ENCODE data around the gene FEZ2. TPM values are rescaled to one million over a fixed set of nuclear protein-coding genes. Genes with fewer than 3 reads are reported as not detected.

Gene FEZ2
- total and polyA plus RNA-seq, 2 donors (not counting 3 experiments of a cell fraction or from before 2014, with no cell fraction given): 41.2 to 72.4 TPM

DNA sequence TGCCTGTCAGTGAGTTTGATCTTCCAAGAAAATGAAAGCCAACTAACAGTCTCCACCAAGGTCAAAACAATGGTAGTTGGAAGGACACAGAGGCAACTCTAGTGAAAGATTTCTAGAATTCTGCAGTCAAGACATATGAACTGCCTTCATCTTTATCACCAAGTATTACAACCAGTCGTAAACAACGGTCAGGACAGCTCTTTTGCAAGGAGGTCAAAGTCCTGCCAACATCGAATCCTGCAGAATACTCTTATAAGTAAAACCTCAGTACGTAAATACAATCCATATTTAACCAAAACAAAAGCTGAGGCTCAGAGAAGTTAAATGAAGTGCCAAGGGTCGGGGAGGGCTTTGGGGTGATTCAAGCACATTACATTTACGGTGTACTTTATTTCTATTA, 3.1 kb downstream of the FEZ2 start:
- dilution Hi-C loops (cut with MboI; ENCODE audit: extremely low pct_ligation_motif_present, low sequenced_read_pairs): no loop called here
- DNase-seq (ENCODE audit: low read depth, low spot score): no peak
- no peak overlapping the region for H2AFZ ChIP-seq (ENCODE audit: low read depth, low read length)
- no peak for FAIRE-seq
- H3K27ac ChIP-seq (ENCODE audit: insufficient read depth, low read depth, low read length): no peak overlapping the region
- no peak overlapping the region for H3K4me2 ChIP-seq (ENCODE audit: insufficient read depth, low read length)
- BruUV-seq (replicated peaks): no TSS peak
- H3K4me3 ChIP-seq (replicated peaks in 1 of 3; ENCODE audit: insufficient read depth in 1 of 3, low read depth in 1 of 3, low read length in 3 of 3): no peak overlapping the region
- TF ChIP-seq MAX (IDR thresholded peaks at IDR 0.05; ENCODE audit: insufficient read depth, insufficient read length): no peak
- TF ChIP-seq CTCF (IDR thresholded peaks at IDR 0.05; ENCODE audit: extremely low read depth in 1 of 2, insufficient read depth in 1 of 2, low read depth in 1 of 2, low read length in 2 of 2): no peak
- no peak for TF ChIP-seq FOS (IDR thresholded peaks at IDR 0.05; ENCODE audit: borderline replicate concordance, insufficient read depth, low read length)
- TF ChIP-seq POLR2A (IDR thresholded peaks at IDR 0.05; ENCODE audit: low read depth, low read length): no peak
- no peak for TF ChIP-seq MYC (IDR thresholded peaks at IDR 0.05; ENCODE audit: low read depth, low read length)
- no peak for TF ChIP-seq JUN (IDR thresholded peaks at IDR 0.05; ENCODE audit: borderline replicate concordance, insufficient read depth, insufficient read length, low read depth)
- CTCF ChIA-PET: interaction anchor here (1.5 kb wide), 1 partner anchor 61 kb away, joined by 3 read pairs; no protein-coding TSS in a partner anchor
- peaks cover 22% of the 10 kb centered on the region for H3K4me1 ChIP-seq (ENCODE audit: control insufficient read depth, extremely low read depth, insufficient read depth, low read length)
- intact Hi-C loops (cut with micrococcal nuclease): no loop called here
- no peaks in the 10 kb centered on the region for H3K27me3 ChIP-seq (ENCODE audit: control insufficient read depth in 2 of 2, insufficient read depth in 2 of 2, low read length in 2 of 2)
- H3K9ac ChIP-seq (replicated peaks; ENCODE audit: extremely low read depth, insufficient read depth, low read length): no peak overlapping the region
- no peaks in the 10 kb centered on the region for H3K9me3 ChIP-seq (replicated peaks; ENCODE audit: control insufficient read depth, insufficient read depth, low read length)
- H4K20me1 ChIP-seq (replicated peaks; ENCODE audit: control insufficient read depth, extremely low read depth, insufficient read depth, low read length): peaks cover 2% of the 10 kb centered on the region
- peaks cover 77% of the 10 kb centered on the region for H3K79me2 ChIP-seq (ENCODE audit: control insufficient read depth, insufficient read depth, low read length)
- H3K9me1 ChIP-seq (replicated peaks; ENCODE audit: control insufficient read depth, extremely low read depth, insufficient read depth, low read length): no peaks in the 10 kb centered on the region
- POLR2A ChIA-PET: no interaction called here
- peaks cover 2 to 4% of the 10 kb centered on the region in 2 experiments for H3K36me3 ChIP-seq (ENCODE audit: control insufficient read depth in 2 of 2, extremely low read depth in 1 of 2, insufficient read depth in 2 of 2, low read length in 2 of 2)

- Histone ChIP-seq H3K36me3 (ENCODE audit: control insufficient read depth in 2 of 2, extremely low read depth in 1 of 2, insufficient read depth in 2 of 2, low read length in 2 of 2) (peaks cover 4 to 9% of the 10 kb centered on the region in 2 experiments), H3K9ac (replicated peaks; ENCODE audit: extremely low read depth, insufficient read depth, low read length) (no peak overlapping the region), H3K4me3 (replicated peaks in 1 of 3; ENCODE audit: insufficient read depth in 1 of 3, low read depth in 1 of 3, low read length in 3 of 3) (no peak overlapping the region), H3K79me2 (ENCODE audit: control insufficient read depth, insufficient read depth, low read length) (peaks cover 90% of the 10 kb centered on the region), H3K4me2 (ENCODE audit: insufficient read depth, low read length) (no peak overlapping the region), H3K27ac (ENCODE audit: insufficient read depth, low read depth, low read length) (no peak overlapping the region), H3K27me3 (ENCODE audit: control insufficient read depth in 2 of 2, insufficient read depth in 2 of 2, low read length in 2 of 2) (no peaks in the 10 kb centered on the region), H3K4me1 (ENCODE audit: control insufficient read depth, extremely low read depth, insufficient read depth, low read length) (no peaks in the 10 kb centered on the region), H3K9me1 (replicated peaks; ENCODE audit: control insufficient read depth, extremely low read depth, insufficient read depth, low read length) (no peaks in the 10 kb centered on the region), H4K20me1 (replicated peaks; ENCODE audit: control insufficient read depth, extremely low read depth, insufficient read depth, low read length) (no peaks in the 10 kb centered on the region), H2AFZ (ENCODE audit: low read depth, low read length) (no peak overlapping the region), H3K9me3 (replicated peaks; ENCODE audit: control insufficient read depth, insufficient read depth, low read length) (no peaks in the 10 kb centered on the region)
- TF ChIP-seq MYC (IDR thresholded peaks at IDR 0.05; ENCODE audit: low read depth, low read length) (no peak), CTCF (IDR thresholded peaks at IDR 0.05; ENCODE audit: extremely low read depth in 1 of 2, insufficient read depth in 1 of 2, low read depth in 1 of 2, low read length in 2 of 2) (no peak), EZH2 (IDR thresholded peaks at IDR 0.05; ENCODE audit: borderline replicate concordance, low read depth, low read length, severe bottlenecking) (no peak), JUN (IDR thresholded peaks at IDR 0.05; ENCODE audit: borderline replicate concordance, insufficient read depth, insufficient read length, low read depth) (no peak), GATA2 (IDR thresholded peaks at IDR 0.05; ENCODE audit: insufficient read depth, insufficient read length, low read depth, low read length) (no peak), POLR2A (IDR thresholded peaks at IDR 0.05; ENCODE audit: low read depth, low read length) (no peak), FOS (IDR thresholded peaks at IDR 0.05; ENCODE audit: borderline replicate concordance, insufficient read depth, low read length) (no peak), MAX (IDR thresholded peaks at IDR 0.05; ENCODE audit: insufficient read depth, insufficient read length) (no peak), POLR2AphosphoS5 (IDR thresholded peaks at IDR 0.05; ENCODE audit: insufficient read depth, low read depth, low read length) (no peak)
- dilution Hi-C loops (cut with MboI; ENCODE audit: extremely low pct_ligation_motif_present, low sequenced_read_pairs) (no loop called here), intact Hi-C loops (cut with micrococcal nuclease) (no loop called here)
- DNase-seq (ENCODE audit: low read depth, low spot score) (no peak), FAIRE-seq (no peak)
- ChIA-PET POLR2A (no interaction called here), CTCF (interaction anchor here (1.0 to 2.1 kb wide), 2 partner anchors 11 to 13 kb away, joined by 3 to 7 read pairs; no protein-coding TSS in a partner anchor)
- no TSS peak for BruUV-seq (replicated peaks)
Measured at GRCh38 chr2:36589230-36589630, 8.7 kb downstream of the FEZ2 start.
